ENCODE data around the gene COL4A4.
"Not testable (repeated sequence)": the region's sequence is repeated elsewhere in the genome, so short reads cannot be mapped to it uniquely, and the experiment has no call there.

Gene COL4A4

GRCh38 chr2:227163998-227164762, at the start of gene COL4A4, which contains the start of gene COL4A3:
TSS of gene COL4A4 (minus strand) at chr2:227164205. CDS start at chr2:227147483, 16,722 bp downstream.
TSS of gene COL4A3 (plus strand) at chr2:227164624. CDS start at chr2:227164727, 103 bp downstream.
- DNase-seq = peak; percentile 17 to 48

- DNase-seq = no peak
These were observed 43.6 kb upstream of the COL4A4 start for GRCh38 chr2:227207573-227207972.

- no peak for DNase-seq
These were observed 42.4 kb upstream of the COL4A4 start for GRCh38 chr2:227206406-227206805.

GRCh38 chr2:227205701-227206100, 41.7 kb upstream of the COL4A4 start:
- no peak for DNase-seq

GRCh38 chr2:227204452-227204851, 40.4 kb upstream of the COL4A4 start:
- no peak for DNase-seq

- DNase-seq = no peak
These were observed 37.8 kb upstream of the COL4A4 start for GRCh38 chr2:227201771-227202170.

GRCh38 chr2:227198866-227199265, 34.9 kb upstream of the COL4A4 start:
- DNase-seq = no peak

GRCh38 chr2:227194219-227194618, 30.2 kb upstream of the COL4A4 start:
- no peak for DNase-seq

- DNase-seq = no peak
These were observed 28.5 kb upstream of the COL4A4 start for GRCh38 chr2:227192491-227192890.

- DNase-seq = no peak
These were observed 27.4 kb upstream of the COL4A4 start for GRCh38 chr2:227191367-227191766.

GRCh38 chr2:227188292-227188691, 24.3 kb upstream of the COL4A4 start:
- no peak for DNase-seq

- DNase-seq = no peak
These were observed 22.7 kb upstream of the COL4A4 start for GRCh38 chr2:227186751-227187150.

GRCh38 chr2:227185615-227186232, 21.7 kb upstream of the COL4A4 start:
- no peak for DNase-seq

- no peak for DNase-seq
These were observed 19.8 kb upstream of the COL4A4 start for GRCh38 chr2:227183657-227184367.

- no peak for DNase-seq
These were observed 18.8 kb upstream of the COL4A4 start for GRCh38 chr2:227182765-227183164.

GRCh38 chr2:227180770-227181169, 16.8 kb upstream of the COL4A4 start:
- no peak for DNase-seq

- DNase-seq = no peak
These were observed 16.1 kb upstream of the COL4A4 start for GRCh38 chr2:227179988-227180685.

- DNase-seq = no peak
These were observed 13.8 kb upstream of the COL4A4 start for GRCh38 chr2:227177592-227178336.

- DNase-seq = not testable (repeated sequence)
These were observed 7.8 kb upstream of the COL4A4 start for GRCh38 chr2:227171779-227172178.

GRCh38 chr2:227164763-227165291, 822 bp upstream of the COL4A4 start:
- peak in 1 of 2 experiments; percentile 23 for DNase-seq

GRCh38 chr2:227163485-227163997, 464 bp downstream of the COL4A4 start:
- no peak for DNase-seq

- DNase-seq = no peak
These were observed 2.1 kb downstream of the COL4A4 start for GRCh38 chr2:227161947-227162346.

Data from NCI-H2081 (cell line).